HUDEP-2 (cell line): ENCODE results near the gene TMEM266.

Experiments
- DNase-seq, 76 experiments: peaks; one replicate each; lab custom pipeline; 2025; ENCODE audit not compliant: unreplicated experiment in 76 of 76; lab: John Stamatoyannopoulos, UW

TMEM266 gene

DNA sequence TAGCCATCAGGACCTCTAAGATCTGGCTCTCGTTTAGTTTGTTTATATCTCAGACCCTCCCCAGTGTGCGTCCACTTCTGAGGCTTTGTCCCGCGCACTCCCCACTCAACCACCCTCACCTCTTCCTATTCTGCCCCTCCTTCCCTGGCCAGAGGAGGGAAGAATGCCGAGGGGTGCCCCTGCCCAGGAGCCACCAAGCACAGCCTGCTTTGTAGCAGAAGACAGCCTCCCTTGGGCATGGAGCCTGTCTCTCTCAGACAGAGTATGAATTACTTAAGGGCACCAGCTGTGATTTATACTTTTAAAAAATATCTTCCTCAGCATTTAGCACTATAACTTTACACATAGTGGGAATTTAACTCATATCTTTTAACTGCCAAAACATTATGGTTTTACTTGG is 6.0 kb downstream of the TMEM266 start:
- DNase-seq: no peak

DNA sequence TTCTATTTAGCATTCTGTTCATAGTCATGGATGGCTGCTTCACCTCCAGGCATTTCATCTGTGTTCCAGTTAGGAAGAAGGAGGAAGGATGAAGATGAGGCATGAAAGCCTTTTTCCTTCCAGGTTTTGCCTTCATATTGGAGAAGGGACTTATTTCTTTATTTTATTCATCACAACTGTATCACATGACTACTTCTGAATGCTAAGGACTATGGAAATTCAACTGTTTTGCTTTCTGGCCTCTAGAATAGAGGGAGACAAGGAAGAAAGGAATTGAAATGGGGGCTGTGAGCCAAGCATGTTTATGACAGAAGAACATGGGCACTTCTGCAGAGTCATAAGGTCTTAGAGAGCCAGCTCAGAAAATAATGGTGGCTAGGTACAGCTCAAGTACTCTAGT is 10.4 kb downstream of the TMEM266 start:
- DNase-seq: no peak

DNA sequence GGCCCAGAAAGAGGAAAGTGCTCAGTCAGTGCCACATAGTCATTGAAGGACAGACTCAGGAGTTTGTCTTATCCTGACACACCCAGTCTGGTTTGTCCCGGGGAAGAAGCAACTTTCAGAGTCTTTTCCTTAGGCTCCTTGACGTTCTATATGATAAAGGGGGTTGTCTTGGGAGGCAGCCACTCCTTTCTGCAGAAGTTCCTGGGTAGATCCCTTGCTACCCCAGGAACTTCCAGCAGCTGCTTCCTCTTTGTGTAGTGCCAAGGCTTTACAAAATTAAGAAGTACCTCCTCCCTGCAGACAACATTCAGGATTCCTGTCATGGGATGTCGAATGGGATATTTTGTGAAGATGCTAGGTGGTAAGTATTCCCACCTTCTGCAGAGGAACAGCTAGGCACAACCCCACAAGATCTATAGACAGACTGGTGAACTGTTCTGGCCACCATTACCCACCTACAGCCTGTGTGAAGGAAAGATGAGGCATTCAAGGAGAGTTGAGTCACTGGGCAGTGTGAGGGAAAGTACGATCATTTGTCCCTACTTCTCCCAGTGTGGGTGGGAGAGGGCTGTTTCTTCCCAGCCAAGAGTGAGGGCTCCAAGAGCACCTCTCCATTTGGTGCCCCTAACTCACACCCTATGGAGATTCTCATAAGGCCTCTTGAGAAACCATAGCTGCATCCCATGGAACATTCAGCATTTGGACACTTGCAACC is 11.3 kb downstream of the TMEM266 start:
- no peak for DNase-seq

DNA sequence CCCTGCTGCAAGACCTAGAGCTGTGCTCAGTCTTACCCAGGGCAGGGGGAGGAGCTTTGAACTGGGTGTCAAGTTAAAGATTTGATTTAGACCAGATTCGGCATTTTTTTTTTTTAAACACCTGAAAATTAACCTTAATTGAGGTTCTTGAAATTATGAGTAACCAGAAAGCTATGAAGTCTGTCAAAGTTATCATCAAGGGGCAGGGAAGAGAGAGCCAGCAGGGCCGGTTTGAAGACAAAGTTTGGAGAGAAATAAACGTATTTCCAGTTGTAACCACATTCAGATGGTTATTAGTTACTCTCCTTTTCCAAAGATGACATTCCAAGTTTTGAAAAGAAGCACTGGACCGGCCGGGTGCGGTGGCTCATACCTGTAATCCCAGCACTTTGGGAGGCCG is 12.0 kb downstream of the TMEM266 start:
- DNase-seq: no peak

DNA sequence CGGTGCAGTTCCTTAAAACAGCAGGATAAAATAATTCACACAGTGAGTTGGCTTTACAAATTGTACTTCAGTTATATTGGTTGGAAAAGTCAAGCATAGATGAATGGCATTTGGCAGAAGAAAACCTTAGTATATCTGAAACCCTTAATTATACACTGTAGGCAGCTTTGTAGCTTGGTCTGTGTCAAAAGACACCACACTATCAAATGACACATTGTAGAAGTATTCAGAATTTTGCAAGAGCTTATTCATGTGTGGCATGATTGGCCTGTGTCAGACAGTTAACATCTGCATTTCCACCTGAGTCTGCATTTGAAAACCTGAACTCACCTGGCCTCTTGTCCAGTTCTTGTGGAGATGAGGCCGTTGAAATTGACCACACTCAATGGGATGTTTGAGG is 13.8 kb downstream of the TMEM266 start:
- no peak for DNase-seq

DNA sequence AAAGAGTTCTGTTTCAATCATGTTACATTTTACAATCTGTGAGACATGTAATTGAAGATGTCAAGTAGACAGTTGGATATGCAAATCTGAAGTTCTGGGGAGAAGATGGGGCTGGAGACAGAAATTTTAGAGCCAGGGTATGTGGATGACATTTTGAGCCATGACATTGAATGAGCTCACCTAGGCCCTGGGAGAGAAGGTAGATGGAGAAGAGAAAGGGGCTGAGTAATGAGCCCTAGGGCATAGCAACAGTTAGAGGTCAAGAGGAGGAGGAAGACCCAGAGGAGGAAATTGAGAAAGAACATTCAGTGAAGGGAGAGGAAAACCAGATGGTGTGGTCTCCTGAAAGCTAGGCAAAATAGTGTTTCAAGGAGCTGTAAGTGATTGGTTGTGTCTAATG is 15.3 kb downstream of the TMEM266 start:
- no peak for DNase-seq

DNA sequence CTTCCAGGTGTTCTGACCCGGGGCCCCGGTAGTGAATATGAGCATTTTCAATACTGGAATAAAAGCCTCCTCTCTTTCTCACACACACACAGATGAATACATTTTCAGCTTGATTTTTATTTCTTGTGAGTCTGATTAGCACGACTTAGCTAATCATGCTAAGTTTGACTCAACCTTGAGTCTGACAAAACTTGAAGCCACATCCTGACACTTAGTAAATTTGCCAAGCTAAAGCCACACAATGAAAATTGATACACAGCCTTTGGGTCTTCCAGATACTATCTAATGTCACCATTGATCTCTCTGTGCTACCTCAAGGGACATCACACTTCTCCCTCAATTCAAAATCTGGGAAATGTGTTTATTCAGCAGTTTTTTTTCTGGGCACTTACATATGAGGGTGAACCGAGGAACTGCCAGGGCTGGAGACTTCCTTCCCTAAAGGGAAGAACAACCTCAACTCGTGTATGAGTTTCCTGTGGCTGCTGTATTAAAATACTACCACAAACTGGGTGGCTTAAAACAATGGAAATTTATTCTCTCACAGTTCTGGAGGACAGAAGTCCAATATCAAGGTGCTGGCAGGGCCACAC is 18.6 kb downstream of the TMEM266 start:
- no peak for DNase-seq

DNA sequence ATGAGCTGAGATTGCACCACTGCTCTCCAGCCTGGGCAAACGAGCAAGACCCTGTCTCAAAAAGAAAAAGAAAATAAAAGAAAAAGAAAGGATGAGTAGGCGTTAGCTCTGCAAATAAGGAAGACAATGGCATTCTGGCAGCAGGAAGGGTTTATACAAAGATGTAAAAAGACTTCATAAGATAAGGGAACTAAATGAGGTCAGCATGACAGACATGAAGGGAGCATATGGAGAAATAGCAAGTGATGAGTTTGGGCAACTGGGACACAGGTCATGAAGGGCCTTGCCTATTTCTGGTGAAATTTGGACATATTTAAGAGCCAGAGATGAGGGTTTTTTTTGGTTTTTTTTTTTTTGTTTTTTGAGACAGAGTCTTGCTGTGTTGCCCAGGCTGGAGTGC is 24.5 kb downstream of the TMEM266 start:
- no peak for DNase-seq

DNA sequence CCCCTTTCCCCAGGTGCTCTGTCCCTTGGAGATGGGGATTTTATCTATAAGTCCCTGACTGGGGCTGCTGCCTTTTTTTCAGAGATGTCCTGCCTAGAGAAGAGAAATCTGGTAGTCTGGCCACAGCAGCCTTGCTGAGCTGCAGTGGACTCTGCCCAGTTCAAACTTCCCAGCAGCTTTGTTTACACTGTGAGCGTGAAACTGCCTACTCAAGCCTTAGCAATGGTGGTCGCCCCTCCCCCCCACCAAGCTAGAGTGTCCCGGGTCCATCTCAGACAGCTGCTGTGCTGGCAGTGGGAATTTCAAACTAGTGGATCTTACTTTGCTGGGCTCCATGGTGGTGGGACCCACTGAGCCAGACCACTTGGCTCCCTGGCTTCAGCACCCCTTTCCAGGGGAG is 38.9 kb downstream of the TMEM266 start:
- no peak for DNase-seq

DNA sequence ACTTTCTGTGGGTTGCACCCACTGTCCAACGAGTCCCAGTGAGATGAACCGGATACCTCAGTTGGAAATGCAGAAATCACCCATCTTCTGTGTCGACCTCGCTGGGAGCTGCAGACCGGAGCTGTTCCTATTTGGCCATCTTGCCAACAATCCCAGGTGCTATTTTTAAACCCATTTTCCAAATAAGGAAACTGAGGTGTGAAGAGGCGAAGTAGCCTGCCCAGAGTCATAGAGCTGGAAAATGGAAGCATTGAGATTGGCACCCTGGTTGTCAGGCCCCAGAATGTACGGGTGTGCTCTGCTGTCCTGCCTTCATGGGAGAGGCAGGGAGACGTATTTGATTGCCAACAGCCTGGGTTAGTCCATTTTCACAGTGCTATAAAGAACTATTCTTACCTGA is 39.6 kb downstream of the TMEM266 start:
- DNase-seq: no peak

DNA sequence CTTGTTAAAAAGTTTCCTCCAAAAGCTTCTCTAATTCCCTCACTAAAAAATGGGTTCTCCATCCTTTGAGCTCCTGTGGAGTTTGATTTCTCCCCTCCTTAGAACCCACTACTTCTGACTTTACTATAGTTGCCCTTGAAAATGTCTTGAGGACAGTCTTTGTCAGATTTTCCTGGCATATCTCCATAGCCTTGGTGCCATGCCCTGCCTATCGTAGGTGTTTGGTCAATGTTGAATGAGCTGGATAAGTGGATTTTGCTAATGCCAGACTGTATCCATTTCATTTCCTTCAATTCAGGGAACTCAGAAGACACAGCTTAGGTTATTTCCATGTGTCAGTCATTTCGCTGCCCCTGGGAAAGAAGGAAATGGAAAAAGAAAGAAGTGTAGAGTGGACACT is 40.6 kb downstream of the TMEM266 start:
- DNase-seq: no peak

DNA sequence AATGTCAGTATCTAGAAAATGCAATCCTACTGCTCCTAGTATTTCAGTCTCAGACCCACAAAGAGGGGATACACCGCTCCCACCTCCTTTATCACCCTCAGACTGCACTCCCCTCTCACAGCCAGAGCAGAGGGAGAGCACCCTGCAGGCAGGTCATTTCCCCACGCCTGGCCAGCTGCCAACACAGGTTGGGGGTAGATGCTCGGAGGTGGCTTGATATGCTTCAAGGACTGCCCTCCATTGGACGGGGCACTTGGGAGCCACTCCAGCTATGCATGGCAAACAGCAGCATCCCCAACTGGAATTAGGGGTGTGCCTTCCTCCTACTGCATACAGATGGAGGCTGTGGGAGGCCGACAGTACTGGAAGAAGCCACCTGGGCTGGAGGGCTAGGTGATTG is 41.9 kb downstream of the TMEM266 start:
- no peak for DNase-seq

DNA sequence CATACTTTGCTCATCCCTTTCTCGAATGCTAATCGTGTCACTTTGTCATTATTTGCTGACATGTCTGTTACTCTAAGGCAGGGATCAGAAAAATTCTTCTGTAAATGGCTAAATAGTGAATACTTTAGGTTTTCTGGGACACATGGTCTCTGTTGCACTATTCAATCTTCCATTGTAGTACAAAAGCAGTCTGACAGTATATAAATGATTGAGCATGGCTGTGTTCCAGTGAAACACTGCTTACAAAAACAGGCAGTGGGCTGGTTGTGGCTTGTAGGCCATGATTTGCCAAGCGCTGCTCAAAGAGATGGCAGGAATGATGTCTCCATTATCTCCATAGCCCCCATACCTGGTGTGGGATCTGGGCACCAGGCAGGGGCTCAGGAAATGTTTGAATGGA is 45.6 kb downstream of the TMEM266 start:
- DNase-seq: no peak

DNA sequence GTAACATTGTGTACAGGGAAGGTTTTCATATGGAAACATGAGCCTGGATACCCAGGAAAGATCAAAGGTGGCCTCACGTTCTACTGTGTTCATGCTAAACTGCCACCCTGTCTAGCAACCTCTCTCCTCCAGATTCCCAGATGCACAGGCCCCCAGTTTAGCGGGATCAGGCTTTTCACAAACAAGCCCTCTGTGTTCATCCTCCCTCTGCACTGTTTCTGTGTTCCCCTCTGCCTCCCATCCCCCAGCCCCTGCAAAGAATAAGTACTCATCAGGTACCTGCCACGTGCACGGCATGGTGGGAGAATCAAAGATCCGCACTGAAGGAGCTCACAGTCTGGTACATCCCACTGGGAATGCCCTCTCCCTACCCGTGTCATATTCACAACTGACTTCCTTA is 46.1 kb downstream of the TMEM266 start:
- no peak for DNase-seq

DNA sequence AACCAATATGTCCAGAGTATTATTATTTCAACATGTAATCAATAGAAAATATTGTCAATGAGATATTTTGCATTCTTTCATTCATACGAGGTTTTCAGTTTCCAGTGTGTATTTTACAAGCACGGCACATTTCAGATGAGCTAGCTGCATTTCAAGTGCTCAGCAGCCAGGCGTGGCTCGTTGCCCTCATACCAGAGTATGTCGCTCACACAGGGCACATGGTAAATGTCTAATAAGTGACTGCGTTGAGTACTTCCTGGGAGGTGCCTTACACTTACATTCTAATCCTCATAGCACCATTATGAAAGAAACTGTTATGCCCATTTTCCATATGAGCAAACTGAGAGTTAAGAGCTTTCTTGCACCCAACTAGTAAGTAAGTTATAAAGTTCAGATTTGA is 47.4 kb downstream of the TMEM266 start:
- DNase-seq: no peak

DNA sequence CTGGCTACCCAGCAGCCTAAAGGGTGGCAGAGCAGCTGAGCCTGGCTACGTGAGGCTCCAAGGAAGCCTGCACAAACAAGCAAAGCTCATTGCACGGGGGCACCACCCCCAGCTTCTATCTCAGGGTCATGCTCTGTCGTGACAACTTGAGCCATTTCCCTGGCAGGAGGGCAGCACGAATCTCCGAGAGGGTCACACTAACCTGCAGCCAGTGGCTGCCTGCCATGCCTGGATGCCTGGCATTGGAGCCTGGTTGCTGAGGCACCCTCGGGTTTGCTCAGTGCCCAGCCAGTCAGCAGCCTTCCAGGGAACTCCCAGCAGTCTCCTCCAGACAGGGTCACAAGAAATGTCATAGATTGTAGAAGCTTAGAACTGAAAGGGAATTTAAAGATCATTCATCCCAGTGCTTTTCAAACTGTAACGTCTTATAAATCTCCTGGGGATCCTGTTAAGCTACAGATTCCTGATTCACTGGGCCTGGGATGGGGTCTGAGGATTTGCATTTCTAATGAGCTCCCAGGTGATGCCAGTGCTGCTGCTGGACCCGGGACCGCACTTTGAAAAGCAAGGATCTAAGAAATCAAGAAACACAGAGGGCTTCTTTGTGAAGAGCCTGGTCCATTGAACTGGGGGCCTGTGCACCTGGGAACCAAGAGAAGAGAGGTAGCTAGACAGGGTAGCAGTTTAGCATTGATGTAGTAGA is 48.4 kb downstream of the TMEM266 start:
- DNase-seq: no peak

DNA sequence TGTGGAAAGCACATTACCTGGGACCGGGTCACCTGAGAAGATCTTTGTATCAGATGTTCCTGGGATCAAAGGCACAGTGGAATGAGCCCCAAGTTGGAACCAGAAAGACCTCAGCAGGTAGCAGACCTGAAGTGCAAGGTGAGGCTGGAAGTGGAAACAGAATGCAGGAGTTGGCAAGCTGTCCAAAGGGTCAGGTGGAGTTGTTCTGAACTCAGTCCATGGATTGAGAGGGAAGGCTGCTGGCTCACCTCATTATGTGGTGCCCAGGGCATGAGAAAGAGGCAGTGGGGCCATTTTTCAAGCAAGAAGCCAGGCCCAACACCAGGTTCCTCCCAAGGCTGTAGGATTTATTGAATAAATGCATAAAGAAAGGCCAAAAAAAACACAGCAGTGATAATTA is 49.3 kb downstream of the TMEM266 start:
- DNase-seq: no peak

DNA sequence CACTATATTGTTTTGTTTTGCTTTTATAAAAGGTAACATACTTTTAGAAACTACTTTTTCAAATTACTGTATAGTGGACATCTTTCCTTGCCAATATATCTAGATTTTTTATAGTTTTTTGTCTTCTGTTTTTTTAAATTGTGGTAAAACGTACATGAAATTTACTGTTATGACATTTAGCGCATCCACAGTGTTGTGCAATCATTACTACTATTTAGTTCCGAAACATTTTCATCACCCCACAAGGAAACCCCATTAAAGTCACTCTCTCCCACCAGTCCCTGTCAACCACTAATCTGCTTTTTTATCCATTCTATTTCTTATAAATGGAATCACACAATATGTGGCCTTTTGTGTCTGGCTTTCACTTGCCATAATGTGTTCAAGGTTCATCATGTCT is 54.8 kb downstream of the TMEM266 start:
- no peak for DNase-seq

DNA sequence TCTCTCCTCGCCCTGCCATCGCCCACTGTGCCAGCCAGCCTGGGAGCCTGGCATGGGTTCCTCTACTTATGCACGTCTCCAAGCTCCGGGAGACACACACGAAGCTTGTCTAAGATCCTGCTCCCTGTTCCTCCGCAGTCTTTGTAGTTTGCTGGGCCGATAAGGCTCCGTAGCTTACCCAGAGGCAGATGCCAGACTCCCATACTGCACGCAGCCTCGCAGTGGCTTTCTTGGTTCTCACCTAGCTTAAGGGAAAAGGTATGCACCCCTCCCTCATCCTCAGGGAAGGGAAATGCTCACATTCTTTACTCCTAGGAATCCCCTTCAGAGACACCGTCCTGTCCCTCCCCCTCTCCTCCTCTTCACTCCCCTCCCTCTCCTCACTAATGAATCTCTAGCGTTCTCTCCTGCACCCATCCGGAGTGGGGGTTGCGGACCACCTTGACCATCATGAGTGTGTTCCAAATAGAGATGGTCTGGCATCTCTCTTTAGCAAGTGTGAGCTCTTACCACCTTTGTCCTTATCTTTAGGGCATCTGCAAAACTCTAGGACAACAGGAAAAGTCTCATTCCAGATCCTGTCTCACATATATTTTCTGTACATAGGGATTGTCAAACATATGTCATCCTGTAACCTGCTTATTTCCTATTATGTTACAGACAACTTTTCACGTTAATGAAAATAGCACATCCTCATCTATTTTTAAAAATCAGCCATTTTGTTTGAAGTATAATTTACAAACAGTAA is 56.5 kb downstream of the TMEM266 start:
- no peak for DNase-seq

DNA sequence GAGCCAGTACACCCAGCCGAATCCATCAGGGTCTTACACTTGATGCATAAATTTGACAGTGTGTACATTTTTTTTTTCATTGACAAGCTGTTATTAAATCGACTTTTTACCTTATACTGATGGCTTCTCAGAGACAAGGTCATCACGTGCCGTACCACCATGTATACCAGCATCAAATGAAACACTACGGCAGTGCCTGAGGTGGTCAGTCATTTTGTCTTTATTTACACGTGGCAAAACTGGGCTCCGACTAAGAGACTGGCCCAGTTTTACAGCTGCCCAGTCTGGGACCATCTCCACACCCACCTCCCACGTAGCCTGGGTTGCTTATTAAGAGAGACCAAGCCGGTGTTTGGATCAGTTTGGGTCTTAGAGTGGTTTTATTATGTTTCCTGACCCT is 57.4 kb downstream of the TMEM266 start:
- DNase-seq: no peak

DNA sequence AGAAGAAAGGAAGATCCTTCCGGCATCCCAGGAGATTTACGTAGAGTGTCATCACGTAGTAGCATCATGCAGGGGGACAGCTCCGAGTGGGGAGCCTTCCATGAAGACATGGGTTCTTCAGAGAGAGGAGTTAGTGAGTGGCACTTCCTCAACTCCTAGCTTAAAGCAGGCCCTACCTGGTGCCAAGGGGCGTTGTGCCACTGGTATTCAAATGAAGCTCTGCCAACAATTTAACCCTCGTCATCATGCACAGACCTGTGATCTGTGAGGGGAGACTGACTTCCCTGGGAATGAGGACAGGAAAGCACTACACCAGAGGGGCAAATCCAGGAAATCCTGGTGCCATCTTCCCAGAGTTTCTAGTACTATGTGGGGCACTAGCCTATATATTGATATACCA is 59.0 kb downstream of the TMEM266 start:
- DNase-seq: no peak

DNA sequence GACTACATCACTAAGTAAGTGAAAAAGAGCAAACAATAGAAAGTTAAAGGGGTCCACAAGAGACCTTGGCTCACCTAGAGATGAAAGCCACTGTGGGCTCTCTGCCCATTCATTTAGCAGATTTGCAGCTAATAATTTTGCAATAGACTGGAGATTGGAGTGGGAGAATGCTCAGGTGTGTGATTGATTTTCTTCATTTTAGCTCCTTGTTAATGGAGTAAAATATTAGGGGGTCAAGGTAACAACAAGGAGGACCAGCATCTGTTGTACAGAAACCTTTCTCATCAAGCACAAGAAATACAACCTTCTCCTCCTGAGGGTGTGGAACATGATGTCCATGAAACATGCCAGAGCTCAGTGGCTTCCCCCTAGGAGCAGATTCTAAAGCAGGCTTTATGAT is 63.2 kb downstream of the TMEM266 start:
- no peak for DNase-seq
